HuH-7.5 (cell line): ENCODE measurements around the gene ATE1.
"Not testable (repeated sequence)": the region's sequence is repeated elsewhere in the genome, so short reads cannot be mapped to it uniquely, and the experiment has no call there.

Experiments used
- DNase-seq: peaks from one replicate; pipeline ENCODE4 v3.0.0; 2011; ENCODE audit warnings: low spot score

ATE1 gene

DNA sequence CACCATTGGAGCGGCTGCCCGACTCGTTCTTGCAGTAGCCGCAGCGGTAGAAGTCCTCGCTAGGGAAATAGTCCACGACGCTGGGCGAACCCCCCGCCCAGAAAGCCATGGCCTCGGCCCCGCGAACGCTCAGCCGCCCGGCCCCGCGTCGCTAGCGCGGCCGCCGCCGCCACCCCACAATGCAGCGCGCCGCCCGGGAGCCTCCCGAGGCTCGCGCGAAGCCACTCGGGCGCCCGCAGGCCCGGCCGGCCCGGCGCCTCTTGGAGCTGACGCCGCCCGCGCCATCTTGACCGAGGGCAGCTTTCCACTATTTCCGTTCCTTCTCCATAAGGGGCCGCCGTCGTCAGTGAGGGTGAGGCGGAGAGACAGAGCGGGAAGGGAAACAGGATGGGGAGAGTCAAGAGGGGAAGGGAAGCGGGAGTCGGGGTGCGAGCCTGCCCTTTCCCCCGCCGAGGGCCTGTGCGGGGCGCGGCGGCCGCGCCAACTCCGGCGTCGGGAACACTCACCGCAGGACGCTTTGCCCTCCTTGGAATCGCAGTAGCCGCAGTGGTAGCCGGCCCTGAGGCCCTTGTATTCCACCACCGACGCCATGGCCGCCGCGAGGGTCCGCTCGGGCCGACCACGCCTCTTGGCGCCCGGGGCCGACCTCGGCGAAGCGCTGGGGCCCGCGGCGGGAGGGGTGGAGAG lies at the start of gene ATE1:
Gene ATE1 (minus strand): TSS at position 191 of the 687 bp plus-strand sequence. CDS start 82 bp downstream, at position 109.
- peak; percentile 67 for DNase-seq

DNA sequence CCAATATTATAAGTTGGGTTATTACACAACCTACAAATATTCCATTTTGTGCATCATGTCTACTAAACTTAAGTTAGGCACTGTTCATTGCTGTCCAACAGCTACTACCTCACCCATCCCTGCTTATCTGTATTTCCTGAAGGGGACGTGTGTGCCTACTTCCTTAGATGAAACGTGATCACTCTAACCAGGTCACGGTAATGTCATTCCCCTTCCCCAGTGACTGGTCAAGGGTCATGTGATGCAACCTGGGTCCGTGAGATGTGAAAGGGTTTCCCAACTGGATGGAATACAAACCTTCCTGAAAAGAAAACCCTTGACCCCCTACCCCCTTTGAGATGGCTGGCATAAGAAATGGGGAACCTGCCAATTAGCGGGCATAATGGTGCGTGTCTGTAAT lies 48.8 kb upstream of the ATE1 start:
- peak; percentile 34 for DNase-seq

DNA sequence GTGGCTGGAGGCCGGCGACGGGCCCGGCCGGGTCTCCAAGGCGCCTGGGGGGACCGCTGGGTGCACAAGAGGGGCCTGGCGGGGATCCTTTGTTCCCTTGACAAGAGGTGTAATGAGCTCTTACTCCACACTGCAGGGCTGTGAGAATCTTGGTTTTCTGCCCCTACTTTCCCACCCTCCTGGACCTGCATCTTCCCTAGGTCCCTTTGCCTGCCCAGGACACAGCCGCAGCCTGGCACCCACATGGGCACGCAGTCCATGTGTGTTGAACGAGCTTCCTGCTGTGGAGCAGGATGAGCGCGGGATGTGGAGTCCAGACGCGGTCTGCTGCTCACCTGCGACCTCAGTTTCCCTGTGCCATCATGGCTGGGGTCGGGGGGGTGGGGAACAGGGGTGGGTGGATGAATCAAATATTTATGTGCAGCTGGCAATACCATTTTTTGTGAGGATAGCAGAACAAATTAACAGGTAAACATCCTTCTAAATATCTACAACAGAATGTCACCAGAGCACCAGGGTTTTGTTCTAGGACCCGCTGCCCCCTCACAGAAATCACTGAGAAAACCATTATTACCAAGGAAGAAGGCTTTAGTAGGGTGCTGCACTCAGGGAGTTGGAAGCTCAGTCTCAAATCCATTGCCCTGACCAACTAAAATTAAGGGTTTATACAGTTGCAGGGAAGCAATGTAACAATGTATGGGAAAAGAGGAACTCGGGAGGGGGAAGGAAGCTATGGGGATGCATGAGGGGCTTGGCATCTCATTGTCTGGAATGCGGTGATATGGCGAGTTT lies 47.7 kb upstream of the ATE1 start:
- peak; percentile 18 for DNase-seq

DNA sequence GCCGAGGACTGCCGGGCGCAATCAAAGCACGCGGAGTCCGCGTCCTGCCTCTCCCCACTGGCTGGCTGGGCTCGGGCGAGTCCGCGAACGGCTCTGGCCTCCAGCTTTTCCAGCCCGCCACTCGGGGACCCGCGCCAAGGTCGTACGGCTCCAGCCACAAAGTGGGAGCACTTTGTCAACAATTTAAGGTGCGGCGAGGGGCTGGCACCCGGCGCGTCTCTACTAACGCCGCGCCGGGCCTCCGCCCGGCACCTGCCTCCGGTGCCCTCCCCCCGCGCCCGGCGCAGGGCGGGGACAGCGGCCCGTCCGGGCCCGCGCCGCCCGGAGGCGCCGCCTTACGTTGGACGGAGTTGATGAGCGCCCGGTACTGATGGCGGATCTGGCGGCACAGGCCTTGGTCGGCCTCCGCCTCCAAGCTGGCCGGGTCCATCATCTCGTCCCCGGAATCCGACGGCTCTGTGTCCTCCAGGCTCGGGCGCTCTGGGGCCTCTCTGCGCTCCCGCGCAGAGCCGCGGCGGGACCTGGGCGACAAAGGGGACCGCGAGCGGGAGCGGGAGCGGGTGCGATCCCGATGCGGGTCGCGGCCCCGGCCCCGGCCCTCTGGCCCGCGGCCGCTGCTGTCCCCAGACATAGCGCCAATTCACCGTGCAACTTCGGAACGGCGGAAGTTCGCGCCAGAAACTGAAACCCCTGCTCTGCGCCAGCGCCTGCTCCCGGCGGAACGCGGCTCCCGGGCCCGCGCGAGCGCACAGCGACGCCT lies 46.9 kb upstream of the ATE1 start, which contains the start of gene NSMCE4A:
Gene NSMCE4A (minus strand): TSS at position 683 of the 760 bp plus-strand sequence. CDS start 52 bp downstream, at position 631.
- peak; percentile 77 for DNase-seq

DNA sequence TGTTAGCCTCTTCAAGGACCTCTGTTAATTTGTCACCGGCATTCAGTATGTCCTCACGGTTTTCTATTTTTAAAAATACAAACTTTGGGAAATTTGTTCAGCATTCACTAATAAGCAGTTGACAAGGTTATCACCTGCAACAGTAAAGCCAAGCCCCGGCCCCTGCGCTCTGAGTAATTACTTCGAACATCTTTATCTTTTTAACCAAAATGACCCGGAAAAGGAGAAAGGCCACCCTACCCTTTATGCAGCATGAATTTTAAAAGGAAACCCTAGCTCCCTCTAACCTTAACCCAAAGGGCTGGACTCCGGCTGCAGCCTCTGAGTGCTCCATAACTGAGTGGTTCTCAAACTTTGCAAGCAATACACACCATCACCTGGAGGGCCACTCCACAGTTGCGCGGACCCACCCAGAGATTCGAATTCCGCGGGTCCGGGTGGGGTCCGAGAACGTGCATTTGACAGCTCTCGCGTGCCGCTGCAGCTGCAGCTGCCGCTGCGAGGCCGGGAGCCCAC lies 46.2 kb upstream of the ATE1 start:
- DNase-seq, result no peak

DNA sequence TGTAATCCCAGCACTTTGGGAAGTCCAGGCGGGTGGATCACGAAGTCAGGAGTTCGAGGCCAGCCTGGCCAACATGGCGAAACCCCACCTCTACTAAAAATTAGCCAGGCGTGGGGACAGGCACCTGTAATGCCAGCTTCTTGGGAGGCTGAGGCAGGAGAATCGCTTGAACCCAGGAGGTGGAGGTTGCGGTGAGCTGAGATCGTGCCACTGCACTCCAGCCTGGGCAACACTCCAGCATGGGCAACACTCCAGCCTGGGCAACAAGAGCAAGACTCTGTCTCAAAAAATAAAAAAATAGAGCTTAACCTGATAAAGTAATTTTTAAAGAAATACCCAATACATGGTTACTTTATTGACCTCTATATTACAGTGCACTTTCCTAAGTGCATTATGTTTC lies 41.3 kb upstream of the ATE1 start:
- not testable (repeated sequence) for DNase-seq

DNA sequence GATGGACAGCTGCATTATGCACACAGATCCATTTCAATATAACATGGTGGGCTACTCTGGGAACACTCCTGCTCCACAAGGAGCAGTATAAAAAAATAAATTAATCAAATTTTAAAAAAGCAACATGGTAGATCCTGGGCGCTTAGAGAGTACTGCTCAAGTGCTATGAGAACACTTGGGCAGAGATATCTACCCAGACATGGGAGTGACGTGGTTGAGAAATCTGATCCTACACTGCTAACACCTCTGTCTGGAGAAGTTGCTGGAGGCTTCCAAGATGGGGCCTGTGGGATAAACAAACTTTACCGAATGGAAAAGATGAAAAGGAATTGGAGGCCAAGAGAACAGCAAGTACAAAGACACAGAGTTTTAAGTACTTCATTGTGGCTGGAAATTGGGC lies 38.2 kb upstream of the ATE1 start:
- DNase-seq, result no peak

DNA sequence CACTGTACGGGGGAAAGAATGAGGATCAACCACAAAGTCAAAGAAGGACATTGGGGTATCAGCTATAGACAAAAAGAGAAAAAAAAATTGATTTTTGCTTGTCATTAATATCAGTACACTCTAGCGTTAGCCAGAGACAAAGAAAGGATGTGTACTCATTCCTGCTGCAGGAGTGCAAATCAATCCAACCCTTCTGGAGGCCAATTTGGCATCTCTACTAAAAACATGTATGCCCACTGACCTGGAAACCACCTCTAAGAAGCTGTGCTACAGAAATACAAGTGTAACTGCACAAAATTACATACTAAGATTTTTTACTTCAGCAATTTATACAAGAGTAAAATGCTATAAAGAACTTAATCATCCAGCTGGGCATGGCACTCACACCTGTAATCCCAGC lies 33.6 kb upstream of the ATE1 start:
- no peak for DNase-seq

DNA sequence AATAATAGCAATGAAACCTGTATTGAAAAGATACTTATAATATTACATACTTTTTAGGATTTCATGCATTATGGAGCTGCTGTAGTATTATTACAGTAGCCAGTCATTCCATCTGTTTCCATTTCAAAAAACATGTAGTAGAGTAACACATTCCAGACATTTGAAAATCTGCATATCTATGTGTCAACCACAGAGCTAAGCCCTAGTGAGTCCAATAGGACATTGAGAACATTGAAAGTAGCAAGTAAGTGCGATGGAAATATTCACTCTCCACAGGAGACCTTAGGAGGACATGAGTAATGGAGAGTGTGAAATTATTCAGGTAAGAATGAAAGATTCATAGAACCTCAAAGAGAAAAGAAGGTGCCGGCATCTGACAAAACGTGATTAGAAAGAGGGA lies 31.8 kb upstream of the ATE1 start:
- DNase-seq, result no peak

DNA sequence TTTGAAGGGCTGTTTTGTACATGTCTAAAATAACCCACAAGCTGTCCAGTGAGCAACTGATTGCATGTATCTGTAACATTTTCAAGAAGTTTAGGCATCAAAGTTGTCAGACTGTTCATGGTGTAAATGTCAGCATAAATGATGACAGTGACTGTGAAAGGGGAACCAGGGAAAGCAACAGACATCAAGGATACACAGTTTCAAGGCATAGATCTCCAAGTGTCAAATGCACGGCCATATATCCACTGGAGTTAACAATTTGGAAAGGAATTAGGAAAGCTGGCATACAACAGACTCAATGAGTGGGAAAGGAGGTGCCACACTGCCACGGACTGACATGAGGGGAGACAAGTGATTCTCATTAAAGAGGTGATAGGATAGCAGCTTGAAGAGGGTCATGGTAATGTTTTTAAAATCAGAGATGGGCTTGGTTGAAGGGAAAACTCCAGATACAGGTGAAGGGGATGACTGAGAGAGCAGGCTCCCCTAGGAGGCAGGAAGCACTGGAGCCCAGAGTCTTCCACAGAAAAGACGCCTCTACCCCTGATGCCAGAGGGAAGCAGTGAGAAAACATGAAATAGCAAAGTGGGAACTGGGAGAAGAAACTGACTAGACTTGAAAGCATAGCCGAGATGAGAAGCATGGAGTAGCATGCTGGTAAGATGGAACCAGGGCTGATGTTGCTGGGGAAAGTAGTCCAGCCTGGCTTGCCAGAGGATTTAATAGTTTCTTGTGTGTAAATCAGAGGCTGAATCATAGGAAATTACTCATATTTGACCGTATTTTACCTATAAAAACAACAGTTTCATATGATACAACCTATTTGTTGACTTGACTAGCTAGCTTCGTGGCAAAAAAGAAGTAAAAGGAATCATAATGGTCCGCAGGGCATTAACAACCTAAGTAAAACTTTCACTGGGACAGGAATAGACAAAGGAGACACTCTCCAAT lies 28.6 kb upstream of the ATE1 start:
- DNase-seq, result no peak

DNA sequence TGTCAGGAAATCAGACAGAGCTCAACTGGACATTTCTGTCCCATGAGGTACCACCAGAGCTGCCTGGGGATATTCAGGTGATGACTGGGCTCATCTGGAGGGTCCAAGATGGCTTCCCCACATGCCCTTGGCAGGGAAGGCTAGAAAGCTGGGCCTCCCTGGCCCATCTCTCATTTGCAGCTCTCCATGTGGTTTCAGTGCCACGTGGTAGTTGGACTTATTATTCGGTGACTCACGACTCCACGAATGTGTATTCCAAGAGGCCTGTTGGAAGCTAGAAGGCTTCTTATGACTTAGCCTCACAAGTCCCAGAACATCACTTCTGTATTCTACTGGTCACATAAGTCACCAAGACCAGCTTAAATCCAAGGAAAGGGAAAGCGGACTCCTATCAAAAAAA lies 24.4 kb upstream of the ATE1 start:
- DNase-seq, result no peak

DNA sequence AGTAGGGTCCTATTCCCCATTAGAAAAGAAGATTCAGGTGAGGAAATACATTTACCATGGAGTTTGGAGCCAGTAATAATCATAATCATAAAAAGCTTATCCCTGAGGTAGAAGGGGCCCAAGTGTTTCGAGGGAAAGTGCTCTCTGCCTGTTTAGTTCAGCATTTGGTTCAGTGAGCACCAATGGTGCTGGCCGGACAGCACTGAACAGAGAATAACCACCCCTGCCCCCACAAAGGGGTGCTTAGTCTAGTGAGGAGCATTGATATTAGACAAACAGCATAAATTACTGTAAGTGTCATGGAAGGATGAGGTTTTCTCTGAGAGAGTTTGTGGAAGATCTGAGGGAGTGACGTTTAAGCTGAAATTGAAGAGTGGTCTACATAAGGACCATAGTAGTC lies 21.6 kb upstream of the ATE1 start:
- no peak for DNase-seq

DNA sequence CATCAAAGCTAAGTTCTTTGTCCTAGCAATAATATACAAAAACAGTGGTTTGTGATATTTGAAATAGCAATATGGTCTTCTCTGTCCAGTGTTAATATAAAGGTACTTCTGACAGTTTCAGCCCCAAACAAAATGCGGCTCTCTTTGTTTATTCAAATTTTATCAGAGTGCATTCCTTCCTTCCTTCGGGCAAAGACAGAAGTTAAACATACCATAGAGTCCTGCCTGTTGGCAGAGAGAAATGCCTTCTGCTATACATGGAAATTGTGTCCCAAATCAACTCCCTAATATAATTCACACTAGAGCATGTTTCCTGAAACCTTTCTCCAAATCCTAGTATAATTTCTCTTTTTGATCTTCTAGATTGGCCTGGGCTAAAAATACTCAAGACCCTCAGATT lies 21.2 kb upstream of the ATE1 start:
- DNase-seq, result no peak

DNA sequence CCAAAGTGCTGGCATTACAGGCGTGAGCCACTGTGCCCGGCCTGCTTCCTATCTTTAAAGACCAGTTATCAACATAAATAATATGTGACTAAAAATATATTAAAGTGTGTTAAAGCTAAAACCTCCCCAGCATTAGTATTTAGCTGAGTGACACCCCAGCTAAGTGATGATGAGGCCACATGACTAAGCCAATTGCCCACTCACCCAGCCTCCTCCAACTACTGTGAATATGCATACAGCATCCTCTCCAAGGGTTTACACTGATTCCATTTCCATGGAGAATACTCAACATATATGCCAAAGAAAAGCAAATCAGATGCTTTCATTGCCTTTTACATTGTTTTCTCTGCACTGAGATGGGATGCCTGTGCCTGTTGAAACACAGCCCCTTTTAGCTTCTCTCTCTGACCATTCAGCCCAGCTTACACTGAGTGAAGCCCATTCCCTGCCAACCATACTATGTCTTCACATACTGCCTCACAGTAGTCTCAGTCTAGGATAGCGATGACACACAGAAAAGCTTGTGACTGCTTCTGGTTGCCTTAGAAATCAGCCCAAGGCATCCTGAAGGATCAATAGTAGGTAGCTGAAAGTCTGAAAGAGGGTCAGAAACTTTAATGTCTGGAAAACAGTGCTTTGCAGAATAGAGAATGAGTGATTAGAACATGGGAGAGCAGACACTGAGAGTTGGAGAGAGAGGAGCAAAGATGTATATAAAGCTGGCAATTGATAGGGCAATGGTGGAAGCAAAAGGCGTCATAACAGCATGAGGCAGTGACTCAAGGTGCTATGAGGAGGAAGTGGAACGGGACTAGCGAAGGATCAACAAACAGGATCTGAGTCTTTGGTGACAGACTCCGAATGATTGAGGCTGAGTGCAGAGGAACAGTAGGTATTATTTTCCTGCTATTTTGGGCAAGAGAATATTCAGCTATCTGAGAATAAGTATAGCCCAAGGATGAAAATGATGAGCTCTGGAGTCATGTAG lies 19.8 kb upstream of the ATE1 start:
- DNase-seq, result no peak

DNA sequence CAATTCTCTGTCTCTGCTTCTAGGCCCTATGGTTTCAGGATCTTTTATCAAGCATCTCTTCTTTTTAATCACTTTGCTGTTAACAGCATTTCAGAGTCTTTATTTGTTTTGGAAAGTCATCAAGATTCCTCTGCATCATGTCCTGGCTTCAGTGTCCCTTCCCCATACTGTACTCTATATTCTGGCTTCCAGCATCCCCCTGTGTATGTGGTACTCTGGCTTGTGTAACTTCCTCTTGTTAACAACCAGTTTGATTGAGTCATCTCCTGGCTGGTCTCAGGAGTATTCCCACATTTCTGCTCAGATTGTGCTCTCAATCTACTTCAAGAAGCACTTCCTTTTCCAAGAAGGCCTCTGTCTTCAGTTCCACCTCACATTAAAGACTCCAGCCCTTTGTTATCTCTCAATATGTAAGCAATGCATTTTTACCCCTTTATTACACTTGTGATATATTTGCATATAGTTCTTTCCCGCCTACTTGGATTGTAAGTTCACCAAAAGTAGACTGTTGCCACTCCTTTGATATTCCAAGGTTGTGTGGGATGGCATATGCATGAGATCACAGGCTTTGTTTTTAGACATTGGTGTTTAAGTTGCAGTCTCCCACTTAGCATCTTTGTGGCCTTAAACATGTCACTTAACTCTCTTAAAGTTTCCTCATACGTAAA lies 15.1 kb upstream of the ATE1 start:
- no peak for DNase-seq

DNA sequence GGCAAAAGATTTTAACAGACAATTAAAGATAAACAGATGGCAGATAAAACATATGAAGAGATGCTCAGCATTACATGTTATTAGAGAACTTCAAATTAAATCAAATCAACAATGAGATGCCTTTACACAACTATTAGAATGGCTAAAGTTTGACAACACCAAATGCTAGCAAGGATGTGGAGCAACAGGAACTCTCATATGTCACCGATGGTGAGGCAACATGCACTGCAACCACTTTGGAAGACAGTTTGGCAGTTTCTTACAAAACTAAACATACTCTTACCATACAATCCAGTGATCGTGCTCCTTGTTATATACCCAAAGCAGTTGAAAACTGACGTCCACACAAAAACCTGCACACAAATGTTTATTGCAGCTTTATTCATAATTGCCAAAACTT lies 13.7 kb upstream of the ATE1 start:
- no peak for DNase-seq

DNA sequence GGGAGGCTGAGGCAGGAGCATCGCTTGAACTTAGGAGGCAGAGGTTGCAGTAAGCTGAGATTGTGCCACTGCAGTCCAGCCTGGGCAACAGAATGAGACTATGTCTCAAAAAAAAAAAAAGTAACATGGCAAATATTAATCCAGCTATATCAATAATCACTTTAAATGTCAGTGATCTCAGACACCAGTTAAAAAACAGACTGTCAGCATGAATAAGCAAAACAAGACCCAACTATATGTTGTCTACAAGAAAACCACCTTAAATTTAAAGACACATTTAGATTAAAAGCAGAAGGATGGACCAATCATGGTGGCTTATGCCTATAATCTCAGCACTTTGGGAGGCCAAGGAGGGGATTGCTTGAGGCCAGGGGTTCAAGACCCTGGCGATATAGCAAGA lies 8.5 kb upstream of the ATE1 start:
- no peak for DNase-seq

DNA sequence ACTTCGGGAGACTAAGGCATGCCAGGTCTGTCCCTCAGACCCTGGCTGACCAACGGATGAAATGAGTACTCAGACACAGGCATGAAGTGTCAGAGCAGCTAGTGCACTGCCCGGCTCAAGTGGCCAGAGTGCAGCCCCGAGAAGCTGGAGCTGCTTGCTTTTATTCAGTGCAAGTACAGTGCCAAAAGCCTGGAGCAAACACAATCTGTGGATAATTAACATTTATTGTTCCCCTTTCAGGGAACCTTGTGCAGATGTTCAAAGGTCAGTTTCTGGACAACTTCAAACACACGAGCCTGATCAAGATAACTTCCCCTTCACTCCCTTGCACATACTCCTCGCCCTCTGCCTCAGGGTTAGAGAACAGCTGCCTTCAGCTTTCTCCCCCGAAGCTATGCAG lies 7.9 kb upstream of the ATE1 start:
- no peak for DNase-seq

DNA sequence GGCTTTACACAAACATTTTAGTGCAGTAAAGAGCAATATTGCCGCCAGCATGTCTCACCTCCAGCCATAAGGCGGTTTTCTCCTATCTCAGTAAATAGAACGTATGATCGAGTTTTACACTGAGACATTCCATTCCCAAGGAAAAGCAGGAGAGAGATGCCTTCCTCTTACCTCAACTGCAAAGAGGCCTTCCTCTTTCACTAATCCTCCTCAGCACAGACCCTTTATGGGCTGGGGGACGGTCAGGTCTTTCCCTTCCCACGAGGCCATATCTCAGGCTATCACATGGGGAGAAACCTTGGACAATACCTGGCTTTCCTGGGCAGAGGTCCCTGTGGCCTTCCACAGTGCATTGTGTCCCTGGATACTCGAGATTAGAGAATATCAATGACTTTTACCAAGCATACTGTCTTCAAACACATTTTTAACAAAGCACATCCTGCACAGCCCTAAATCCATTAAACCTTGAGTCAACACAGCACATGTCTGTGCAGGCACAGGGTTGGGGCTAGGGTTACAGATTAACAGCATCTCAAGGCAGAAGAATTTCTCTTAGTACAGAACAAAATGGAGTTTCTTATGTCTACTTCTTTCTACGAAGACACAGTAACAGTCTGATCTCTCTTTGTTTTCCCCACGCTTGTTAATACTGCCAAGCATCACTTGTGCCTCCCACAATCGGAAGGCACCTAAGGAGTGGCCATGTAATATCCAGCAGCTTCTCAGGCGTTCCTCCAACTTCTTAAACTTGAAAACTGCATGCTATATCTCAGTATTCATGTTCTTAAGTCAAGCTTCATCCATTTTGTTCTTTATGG lies 2.6 kb upstream of the ATE1 start:
- DNase-seq, result not testable (repeated sequence)
